ENCODE data around the gene SELENOO. TPM values are rescaled to one million over a fixed set of nuclear protein-coding genes. Genes with fewer than 3 reads are reported as not detected.

Gene SELENOO
- total RNA-seq, 1 experiment from 2014 or later = 19.0 TPM

DNA sequence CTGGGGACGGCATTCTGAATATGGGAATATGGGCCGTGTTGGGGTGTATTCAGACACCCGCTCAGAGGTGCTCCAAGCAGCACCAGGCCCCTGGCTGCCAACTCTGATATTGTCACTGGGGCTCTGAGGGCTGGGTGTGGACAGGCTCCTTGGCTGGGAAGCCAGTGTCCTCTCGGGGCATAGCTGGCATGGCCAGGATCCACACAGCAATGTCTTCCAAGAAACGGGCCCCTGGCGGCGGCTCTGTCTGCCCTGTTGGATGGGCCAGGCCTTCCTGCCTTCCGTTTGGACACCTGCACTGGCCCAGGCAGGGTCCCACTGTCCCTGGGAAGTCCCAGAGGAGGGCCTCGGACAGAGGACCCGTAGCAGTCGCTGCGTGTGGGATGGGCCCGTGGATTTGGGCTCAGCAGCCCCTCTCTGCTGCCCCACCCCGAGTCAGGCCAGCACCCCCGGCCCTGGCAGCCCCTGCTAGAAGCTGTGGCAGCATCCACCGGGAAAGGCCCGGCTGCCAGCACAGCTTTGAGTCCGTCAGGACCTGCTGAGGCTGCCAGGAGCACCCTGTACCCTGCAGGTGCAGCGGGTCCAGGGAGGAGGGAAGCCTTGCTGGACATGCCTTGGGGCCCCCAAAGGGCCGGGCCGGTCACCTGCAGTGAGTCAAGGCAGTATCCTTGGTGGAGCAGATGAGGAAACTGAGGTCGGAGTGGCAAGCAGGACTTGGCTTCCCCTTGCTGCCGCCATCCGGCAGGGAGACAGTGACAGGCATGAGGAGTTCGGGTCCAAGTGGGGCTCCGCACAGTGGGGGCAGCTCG is 26.2 kb upstream of the SELENOO start:
- Mint-ChIP-seq H3K4me1 (peaks cover 4 to 5% of the 10 kb centered on the region in 2 experiments), H3K9me3 (no peaks in the 10 kb centered on the region; a peak in 2 of 5 replicates), H3K27me3 (ENCODE audit: low read depth) (peaks cover 15% of the 10 kb centered on the region), H3K27ac (no peak overlapping the region), H3K36me3 (ENCODE audit: insufficient read depth in 1 of 3, low read depth in 3 of 3) (peaks cover 0 to 10% (median 4%) of the 10 kb centered on the region in 3 experiments; a peak in 4 of 7 replicates), H3K4me3 (no peak overlapping the region)
- H4K5ac ChIP-seq (ENCODE audit: insufficient read length, low read depth, low read length) = no peak overlapping the region
- H3K9ac ChIP-seq (ENCODE audit: extremely low read depth, insufficient read length, low read length) = no peak overlapping the region
- H3K4ac ChIP-seq (ENCODE audit: low read depth, low read length) = no peak overlapping the region
- H2AK5ac ChIP-seq (ENCODE audit: insufficient read length, low read length) = no peak overlapping the region
- H3K4me2 ChIP-seq (ENCODE audit: insufficient read depth, insufficient read length, low read length) = no peak overlapping the region
- H3K56ac ChIP-seq (ENCODE audit: insufficient read length, low read depth, low read length) = no peak overlapping the region
- H4K8ac ChIP-seq (replicated peaks; ENCODE audit: insufficient read length, low read depth, low read length) = no peak overlapping the region
- H4K20me1 ChIP-seq (ENCODE audit: control insufficient read depth, insufficient read depth, insufficient read length) = no peaks in the 10 kb centered on the region
- no peak overlapping the region for H4K91ac ChIP-seq (ENCODE audit: insufficient read length, low read depth, low read length)
- no peak overlapping the region for H2BK20ac ChIP-seq (ENCODE audit: low read depth, low read length, poor library complexity, severe bottlenecking)
- H3K18ac ChIP-seq (ENCODE audit: insufficient read length, low read depth, low read length) = no peak overlapping the region
- no peak for DNase-seq
- TF ChIP-seq, protein P1, sequence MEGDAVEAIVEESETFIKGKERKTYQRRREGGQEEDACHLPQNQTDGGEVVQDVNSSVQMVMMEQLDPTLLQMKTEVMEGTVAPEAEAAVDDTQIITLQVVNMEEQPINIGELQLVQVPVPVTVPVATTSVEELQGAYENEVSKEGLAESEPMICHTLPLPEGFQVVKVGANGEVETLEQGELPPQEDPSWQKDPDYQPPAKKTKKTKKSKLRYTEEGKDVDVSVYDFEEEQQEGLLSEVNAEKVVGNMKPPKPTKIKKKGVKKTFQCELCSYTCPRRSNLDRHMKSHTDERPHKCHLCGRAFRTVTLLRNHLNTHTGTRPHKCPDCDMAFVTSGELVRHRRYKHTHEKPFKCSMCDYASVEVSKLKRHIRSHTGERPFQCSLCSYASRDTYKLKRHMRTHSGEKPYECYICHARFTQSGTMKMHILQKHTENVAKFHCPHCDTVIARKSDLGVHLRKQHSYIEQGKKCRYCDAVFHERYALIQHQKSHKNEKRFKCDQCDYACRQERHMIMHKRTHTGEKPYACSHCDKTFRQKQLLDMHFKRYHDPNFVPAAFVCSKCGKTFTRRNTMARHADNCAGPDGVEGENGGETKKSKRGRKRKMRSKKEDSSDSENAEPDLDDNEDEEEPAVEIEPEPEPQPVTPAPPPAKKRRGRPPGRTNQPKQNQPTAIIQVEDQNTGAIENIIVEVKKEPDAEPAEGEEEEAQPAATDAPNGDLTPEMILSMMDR (conservative IDR thresholded peaks at IDR 0.05) = no peak
- H3K79me1 ChIP-seq (ENCODE audit: insufficient read depth, low read depth, low read length, poor library complexity, severe bottlenecking) = no peaks in the 10 kb centered on the region
- no peak overlapping the region for H3K14ac ChIP-seq (ENCODE audit: insufficient read depth, low read length)
- H3K4me1 ChIP-seq (ENCODE audit: insufficient read depth, low read length) = no peaks in the 10 kb centered on the region
- H3K23me2 ChIP-seq (ENCODE audit: insufficient read length, low read depth, low read length, poor library complexity, severe bottlenecking) = peaks cover 5% of the 10 kb centered on the region
- no peaks in the 10 kb centered on the region; the same call in 1 of the 2 replicates for H3K27me3 ChIP-seq (ENCODE audit: insufficient read depth, low read length)
- H2BK15ac ChIP-seq (ENCODE audit: low read depth, low read length) = no peak overlapping the region
- H3K9me3 ChIP-seq (ENCODE audit: control insufficient read depth, low read depth, low read length) = no peaks in the 10 kb centered on the region
- WGBS (ENCODE audit: extremely low coverage, insufficient read length, low lambda C conversion rate) = no CpG with 5 or more reads among the region's 27 CpGs
- no peak overlapping the region for H2AFZ ChIP-seq (ENCODE audit: low read length)
- H2BK12ac ChIP-seq (ENCODE audit: insufficient read length, low read depth, low read length) = no peak overlapping the region
- H2BK120ac ChIP-seq (ENCODE audit: low read depth, low read length, poor library complexity, severe bottlenecking) = no peak overlapping the region
- no peaks in the 10 kb centered on the region for H3K79me2 ChIP-seq (ENCODE audit: insufficient read depth, low read length)
- no peak overlapping the region for H3T11ph ChIP-seq (ENCODE audit: low read length)
- H3K27ac ChIP-seq (ENCODE audit: insufficient read length, low read depth, low read length) = no peak overlapping the region
- no peak overlapping the region for H3K23ac ChIP-seq (ENCODE audit: insufficient read length, low read depth, low read length)
- H2BK5ac ChIP-seq (ENCODE audit: insufficient read length, low read length) = no peak overlapping the region

All from H9 (cell line).